GM18499 (cell line): ENCODE measurements around the gene XPNPEP2.

ENCODE experiments used
- ATAC-seq: cut with Tn5 transposase; IDR thresholded peaks from one replicate; pipeline ENCODE4 v1.9.1; 2021; ENCODE audit warnings: moderate number of reproducible peaks; ENCODE audit not compliant: insufficient read depth, unreplicated experiment

Gene XPNPEP2

DNA sequence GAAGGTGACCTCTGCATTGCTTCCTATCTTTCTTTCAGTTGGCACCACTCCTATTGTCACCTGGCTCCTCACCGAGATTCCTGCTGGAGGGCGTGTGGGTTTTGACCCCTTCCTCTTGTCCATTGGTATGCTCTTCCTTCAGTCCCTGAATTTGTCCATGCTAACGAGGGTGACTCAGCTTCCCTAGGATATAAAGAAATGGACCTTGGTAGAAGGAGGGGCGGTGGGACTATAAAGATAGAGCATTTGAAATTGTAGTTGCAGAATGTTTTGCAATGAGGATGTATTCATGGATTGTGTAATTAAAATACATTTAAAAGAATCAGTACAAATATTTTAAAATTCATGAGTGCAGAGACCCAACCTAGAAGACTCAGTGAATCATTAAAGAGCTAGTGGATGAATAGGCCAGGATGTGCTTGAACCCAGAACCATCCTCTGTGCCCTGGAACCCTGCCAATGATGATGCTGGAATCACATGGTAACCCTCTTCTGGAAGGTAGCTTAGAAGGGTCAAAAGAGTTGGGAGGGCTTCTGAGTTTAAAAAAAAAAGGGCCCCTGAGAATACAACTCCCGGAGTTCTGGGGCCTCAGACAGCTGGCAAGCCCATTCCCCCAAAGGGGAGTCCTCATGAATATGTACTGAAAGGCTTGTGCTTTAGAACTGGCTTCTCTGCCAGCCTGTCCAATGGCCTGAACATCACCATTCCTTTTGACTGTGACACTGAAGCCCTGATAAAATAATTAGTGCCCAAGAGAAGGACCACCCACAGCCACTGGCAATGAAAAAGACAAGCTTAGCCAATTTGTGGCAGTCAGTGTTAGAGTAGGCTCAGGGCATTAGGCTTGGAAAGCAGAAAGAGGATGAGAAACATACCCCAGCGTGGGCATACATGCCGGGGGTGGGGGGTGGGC, 8.0 kb downstream of the XPNPEP2 start:
- ATAC-seq = no peak

DNA sequence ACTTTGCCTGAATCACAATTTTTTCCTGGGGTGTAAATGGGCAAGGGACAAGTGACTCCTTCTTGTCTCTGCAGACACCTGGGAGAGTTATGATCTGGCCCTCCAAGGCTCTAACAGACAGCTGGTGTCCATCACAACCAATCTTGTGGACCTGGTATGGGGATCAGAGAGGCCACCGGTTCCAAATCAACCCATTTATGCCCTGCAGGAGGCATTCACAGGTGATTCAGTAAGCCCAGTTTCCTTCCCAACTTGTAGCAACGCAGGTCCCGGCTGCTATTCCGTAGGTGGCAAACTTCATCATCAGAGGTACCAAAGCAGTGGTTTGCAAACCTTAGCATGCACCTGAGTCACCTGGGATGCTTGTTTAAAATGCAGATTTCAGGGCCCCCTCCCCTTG, 8.8 kb downstream of the XPNPEP2 start:
- ATAC-seq = no peak

DNA sequence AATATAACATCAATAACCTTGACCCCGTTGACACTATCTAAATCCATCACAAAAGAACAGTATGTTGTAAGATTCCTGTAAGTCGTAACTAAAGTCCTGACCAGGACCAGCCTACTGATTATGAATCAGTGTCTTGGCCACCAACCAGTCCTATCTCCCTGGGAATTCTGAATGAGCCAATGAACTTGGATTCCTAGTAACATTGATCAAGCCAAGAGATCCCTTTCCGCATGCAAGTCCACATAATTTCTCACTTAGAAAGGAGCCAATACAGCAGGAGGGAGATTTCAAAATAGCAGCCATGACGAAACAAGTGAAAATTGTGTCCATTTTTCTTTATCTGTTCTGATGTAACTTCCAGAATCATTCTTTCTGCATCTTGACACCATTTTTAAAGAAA, 9.5 kb downstream of the XPNPEP2 start:
- ATAC-seq = no peak

DNA sequence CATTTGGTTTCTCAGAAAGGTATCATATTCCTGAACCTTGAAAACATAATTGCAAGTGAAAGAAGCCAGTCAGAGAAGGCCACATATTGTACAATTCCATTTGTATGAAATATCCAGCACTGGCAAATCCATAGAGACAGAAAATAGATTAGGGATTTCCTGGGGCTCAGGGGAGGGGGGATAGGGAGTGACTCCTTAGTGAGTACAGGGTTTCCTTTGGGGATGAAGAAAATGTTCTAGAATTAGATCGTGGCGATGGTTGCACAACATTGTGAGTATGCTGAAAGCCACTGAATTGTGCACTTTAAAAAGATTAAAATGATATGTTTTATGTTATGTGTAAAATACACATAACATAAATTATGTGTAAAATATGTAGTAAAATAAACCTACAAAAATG, 10.3 kb downstream of the XPNPEP2 start:
- no peak for ATAC-seq

DNA sequence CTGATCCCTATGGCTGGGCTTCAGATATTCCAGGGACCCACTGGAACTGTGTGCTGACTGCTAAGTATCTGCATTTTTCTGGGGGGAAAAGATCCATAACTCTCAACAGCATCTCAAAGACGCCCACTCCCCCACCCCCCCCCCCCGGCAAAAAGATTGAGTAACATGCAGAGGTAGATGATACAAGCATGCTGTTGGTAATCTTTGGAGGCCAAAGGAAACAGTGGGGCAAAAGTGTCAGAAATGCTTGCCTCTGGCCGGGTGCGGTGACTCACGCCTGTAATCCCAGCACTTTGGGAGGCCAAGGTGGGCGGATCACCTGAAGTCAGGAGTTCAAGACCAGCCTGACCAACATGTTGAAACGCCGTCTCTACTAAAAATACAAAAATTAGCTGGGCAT, 12.2 kb downstream of the XPNPEP2 start:
- ATAC-seq = no peak

DNA sequence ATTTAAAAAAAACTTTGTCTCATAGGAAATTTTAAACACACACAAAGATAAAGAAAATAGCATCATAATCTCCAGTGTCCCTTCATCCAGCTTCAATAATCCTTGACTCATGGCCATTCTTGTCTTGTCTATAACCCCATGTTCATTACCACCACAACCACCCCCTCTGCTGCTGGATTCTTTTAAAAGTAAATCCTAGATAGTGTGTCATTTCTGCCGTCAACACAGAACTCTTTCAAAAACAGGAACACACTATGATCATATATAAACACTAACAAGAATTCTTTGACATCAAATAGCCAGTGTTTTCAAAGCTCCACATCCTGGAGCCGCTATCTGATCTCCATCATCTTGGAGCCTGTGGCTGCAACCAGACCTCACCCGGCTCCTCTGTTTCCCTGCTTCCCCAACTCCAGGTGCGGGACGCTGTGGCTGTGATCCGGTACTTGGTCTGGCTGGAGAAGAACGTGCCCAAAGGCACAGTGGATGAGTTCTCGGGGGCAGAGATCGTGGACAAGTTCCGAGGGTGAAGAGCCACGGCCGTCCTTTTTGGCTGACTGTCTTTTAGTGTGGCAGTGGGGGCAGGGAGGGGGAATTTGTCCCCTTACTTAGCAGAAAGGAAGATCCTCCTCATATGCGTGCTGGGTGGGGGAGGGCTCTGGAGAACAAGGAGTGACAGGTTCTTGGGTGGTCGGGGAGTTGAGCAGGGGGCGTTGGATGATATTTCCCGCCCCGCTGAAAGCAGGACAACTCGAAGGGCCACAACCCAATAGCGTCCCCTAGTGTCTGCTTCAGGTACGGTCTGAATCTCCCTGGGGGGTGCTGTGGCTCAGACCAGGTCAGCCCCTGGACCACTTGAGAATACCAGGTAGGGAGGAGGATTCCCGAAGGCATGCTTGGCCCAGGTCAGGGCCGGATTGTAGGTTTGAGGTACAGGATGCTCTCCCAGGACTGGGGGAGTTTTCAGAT, 15.6 kb downstream of the XPNPEP2 start:
- ATAC-seq = no peak

DNA sequence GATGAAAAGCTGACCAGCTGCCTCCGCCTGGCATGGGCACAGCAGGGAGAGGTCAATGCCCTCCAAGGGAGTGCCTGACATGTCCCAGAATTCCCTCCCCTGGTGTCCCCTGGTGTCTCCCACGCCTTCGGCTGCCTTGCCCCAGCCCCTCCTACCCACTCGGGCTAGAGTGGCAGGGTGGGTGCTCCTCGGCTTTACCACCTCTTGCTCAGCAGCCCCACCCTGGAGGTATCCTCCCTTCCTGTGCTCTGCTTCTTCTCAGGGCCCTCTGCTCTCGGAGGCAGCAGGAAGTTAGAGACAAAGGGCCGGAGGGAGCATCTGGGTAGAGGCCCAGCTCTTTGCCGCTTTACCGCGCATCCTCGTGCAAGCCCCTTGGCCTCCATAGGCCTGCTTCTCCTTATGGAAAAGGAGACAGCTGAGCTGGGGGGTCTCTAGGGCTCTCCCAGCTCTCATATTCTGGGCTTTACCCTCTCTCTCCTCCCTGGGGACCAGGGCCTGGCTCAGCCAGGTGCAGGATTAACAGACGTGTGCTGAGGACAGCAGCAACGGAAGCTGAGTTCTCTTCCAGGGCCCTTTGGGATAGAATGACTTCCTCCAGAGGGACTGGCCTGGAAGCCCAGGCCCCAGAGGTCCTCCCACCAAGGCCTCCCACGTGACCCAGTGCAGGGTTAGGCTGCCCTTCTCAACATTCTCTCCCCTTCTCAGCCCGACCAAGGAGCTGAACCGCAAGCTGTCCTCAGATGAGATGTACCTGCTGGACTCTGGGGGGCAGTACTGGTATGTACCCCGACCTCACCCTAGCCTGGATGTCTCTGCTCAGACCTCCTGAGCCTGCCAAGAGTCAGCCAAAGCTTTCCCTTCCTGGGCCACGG, 17.2 kb downstream of the XPNPEP2 start:
- no peak for ATAC-seq

DNA sequence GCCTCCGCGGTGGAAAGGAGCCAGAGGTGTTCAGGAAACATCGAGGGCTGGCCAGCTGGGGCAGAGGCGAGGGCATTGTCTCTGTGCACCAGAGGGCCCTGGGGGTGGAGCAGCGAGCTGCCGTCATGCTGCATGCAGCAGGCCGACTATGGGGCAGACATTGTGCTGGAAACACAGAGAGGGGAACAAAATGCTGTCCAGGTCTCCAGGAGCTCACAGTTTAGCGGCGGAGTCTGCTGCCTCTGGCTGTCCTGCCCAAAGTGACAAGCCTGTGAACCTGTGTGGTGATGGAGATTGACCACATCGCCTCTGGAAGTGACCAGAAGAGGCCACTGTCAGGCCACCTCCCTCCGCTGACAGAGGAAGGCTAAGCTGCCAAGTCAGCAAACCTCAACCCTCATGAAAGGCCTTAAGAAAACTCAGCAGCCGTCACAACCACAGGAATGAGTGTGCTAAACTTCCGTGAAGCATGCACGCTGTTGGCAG, 20.8 kb downstream of the XPNPEP2 start:
- no peak for ATAC-seq

DNA sequence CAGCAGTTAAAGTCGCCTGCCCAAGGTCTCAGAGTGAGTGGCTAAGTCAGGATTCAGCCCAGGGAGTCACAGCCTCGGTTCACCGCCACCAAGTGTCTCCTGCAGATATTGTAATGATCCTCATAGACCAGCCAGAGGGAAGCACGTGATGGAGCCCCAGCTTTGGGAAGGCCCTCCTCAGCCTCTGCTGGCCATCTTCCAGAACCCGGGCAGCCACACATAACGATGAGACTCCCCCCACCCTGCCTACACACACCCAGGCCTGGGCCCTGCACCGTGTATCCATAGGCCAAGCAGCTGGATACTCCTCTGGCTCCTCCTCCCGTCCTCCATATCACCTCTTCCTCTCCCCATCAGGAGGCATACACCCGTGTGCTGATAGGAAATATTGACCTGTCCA, 21.4 kb downstream of the XPNPEP2 start:
- ATAC-seq = no peak

DNA sequence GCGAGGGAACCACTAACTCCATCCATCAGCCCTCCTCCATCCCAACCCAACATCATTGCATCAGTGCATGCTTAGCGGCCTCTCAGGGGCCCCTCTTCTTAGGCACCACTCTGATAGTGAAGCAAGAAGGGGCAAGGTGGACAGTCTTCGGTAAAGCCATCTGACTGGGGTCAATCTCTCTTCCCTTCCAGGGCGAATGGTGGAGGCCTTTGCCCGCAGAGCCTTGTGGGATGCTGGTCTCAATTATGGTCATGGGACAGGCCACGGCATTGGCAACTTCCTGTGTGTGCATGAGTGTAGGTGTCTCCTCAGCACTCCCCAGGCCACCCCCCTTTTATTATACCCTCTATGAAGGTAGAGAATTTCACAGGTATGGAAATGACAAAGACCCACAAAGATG, 22.2 kb downstream of the XPNPEP2 start:
- no peak for ATAC-seq

DNA sequence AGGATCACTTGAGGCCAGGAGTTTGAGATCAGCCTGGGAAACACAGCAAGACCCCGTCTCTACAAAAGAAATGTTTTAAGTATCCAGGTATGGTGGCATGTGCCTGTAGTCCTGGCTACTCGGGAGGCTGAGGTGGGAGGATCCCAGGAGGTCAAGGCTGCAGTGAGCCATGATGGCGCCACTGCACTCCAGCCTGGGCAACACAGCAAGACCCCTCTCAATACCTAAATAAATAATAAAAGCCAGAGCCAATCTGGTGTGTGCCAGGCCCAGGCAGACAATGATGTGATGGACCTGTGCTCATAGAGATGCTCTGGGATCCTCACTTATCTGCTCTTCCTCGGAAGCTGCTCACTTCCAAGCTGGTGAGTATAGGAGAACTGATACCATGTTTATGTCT, 22.8 kb downstream of the XPNPEP2 start:
- no peak for ATAC-seq

DNA sequence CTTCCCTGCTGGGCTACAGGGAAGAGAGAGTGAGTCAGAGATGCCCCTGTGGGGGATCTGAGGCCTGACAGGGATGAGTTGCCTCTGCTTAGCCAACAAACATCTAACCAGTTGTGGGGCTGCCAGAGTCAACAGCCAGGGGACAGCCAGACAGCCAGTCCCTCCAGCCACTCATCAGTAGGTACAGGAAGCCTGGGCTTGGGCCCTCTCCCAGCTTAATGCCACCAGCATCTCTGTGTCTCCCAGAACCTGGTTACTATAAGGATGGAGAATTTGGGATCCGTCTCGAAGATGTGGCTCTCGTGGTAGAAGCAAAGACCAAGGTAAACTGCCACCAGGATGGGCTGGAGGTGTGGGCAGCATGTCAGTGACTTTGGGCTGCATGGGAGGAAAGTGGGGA, 23.7 kb downstream of the XPNPEP2 start:
- ATAC-seq = no peak

DNA sequence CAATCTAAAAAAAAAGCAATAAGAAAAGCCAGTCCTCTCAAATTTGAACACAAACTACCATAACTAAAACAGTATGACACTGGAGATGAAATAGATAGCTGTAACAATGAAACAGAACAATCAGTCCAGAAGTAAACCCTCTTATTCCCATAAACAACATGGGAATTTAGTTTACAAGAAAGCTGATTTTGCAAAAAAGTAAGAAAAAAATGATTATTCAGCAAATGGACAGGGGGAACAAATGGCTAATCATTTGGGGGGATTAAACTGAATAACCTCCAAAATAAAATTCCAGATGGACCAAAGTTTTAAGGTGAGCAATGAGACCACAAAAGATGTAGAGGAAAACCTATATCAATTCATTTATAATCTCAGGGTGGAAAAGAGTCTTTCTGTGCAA, 24.9 kb downstream of the XPNPEP2 start:
- no peak for ATAC-seq

DNA sequence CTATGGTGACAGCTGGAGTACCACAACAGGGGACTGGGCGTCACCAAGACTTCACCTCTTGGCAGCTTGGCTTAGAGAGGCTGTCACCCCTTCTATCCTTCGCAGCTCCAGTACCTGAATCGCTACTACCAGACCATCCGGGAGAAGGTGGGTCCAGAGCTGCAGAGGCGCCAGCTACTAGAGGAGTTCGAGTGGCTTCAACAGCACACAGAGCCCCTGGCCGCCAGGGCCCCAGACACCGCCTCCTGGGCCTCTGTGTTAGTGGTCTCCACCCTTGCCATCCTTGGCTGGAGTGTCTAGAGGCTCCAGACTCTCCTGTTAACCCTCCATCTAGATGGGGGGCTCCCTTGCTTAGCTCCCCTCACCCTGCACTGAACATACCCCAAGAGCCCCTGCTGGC, 29.4 kb downstream of the XPNPEP2 start:
- no peak for ATAC-seq

DNA sequence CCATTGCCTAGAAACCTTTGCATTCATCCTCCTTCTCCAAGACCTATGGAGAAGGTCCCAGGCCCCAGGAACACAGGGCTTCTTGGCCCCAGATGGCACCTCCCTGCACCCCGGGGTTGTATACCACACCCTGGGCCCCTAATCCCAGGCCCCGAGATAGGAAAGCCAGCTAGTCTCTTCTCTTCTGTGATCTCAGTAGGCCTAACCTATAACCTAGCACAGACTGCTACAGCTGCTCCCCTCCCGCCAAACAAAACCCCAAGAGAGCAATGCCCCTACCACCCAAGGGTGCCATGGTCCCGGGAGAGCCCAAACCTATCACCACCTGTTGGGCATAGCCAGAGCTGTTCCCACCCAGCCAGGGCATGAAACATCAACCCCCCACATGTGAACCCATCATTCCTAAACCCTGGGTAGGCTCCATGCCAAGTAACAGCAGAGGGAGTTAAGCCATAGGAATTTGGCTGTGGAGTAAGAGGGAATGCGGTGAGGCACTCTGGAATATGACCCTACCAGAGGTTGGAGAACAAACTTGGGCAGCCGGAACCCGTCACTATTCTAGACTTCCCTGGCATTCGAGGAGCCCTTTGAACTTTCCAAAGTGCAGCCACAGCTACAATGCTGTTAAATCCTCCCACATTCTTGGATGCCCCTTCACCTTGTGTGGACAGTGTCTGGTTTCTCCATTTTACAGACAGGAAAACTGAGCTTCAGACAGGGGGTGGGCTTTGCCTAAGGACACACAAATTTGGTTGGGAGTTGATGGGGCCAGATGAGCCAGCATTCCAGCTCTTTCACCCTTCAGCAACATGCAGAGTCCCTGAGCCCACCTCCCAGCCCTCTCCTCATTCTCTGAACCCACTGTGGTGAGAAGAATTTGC, 30.0 kb downstream of the XPNPEP2 start:
- ATAC-seq = no peak

DNA sequence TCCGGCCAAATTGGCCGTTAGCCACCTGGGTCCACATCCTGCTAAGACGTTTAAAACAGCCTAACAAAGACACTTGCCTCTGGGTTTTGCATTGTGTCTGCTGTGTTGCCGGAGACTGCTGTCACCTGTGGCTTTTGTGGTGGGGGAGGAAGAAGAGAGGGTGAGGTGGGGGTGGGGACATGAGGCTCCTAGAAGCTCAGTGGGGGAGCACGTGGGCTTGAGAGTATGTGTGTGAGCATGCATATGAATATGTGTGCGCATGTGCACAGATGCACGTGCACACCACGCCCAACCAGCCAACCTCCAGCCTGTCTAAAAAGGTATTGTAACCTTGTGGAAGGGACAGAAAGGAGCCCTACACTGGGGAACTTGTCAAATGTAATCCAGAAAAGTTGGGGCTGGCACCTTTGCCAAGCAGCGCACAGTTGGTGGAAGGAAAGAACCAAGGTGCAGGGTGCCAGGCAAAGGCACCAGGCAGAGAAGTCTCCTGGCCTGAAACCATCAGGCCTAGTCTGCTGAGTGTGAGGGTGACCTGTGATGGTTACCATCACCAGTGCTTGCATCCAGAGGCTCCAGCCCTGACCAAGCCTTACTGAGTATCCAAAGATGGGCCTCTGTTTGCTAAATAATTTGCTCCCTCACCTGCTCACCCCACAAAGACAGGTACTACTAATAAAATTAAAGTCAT, 30.8 kb downstream of the XPNPEP2 start:
- peak; percentile 37 for ATAC-seq

DNA sequence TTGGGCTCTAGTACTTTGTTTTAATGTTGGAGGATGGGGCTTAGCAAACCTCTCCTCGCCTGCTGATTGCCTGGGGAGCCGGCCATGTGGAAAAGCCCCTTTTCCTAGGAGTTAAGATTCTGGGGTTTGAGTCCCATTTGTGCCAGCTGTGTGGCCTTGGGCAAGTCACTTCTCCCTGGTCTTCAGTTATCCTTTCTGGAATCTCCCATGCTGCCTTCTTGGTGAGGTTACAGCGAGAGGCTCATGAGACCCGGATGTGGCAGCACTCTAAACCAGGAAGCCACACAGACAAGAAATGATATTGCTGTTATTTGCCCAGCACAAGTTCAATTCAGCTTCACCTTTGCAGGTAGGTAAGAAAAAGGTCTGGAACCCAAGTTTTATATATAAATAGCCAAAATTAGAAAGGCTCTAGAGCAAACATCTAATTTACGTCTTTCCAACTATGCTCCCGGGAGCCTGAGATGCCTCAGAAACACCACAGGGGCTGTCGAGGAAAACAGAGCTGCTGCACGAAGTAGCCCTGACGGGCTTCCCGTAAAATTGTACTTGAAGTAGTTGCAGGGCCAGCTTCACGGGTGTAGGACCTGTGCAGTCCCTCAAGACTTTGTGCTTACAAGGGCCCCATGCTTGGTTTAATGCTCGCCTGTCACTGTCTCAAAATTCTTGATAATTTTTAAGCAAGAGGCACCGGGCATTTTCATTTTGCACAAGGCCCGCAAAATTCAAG, 32.7 kb downstream of the XPNPEP2 start:
- no peak for ATAC-seq
